Measurements from ENCODE around the gene CPNE5. TPM values are rescaled to one million over a fixed set of nuclear protein-coding genes. Genes with fewer than 3 reads are reported as not detected.

Gene CPNE5
- total and polyA plus RNA-seq, 12 donors: 0.26 to 3.5 (median 1.1) TPM; not detected in 1

DNA sequence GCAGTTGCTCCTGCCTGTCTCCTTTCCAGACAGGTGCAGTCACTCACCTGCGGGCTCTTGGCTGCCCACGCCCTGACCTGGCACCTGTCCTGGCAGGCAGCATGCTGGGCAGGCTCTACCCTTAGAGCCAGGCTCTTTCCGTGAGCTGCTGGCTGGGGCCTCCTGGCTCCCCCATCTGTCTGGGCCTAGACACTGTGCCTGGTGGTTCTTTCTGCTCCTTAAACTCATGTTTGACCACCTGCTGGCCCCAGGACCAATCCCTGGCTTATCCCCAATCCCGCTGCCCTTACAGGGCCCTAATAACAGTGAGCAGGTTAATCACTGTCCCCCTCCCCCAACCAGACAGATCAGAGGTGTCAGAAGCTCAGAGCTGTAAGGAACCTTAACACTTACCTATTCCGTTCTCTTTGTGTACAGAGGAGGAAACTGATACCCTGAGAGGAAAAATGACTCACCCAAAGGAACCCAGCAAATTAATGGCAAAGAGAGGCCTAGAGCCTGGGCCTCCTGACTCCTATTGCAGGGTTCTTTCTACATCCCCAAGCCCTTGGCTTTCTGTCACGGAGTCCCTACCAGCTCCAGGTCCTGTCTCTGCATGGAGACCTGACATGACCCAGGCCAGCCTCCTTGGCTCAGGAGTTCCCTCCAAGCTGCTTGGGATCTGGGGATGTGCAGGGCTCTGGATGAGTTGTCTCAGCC lies 86.9 kb downstream of the CPNE5 start:
- Histone ChIP-seq H3K9me3 (replicated peaks in 1 of 3) (no peaks in the 10 kb centered on the region), H3K4me3 (no peak overlapping the region), H3K36me3 (replicated peaks in 1 of 2) (no peaks in the 10 kb centered on the region), H3K4me1 (replicated peaks in 1 of 2) (peaks cover 0 to 24% of the 10 kb centered on the region in 2 donors), H3K27me3 (no peaks in the 10 kb centered on the region), H3K27ac (no peak overlapping the region)
- TF ChIP-seq, protein P1, sequence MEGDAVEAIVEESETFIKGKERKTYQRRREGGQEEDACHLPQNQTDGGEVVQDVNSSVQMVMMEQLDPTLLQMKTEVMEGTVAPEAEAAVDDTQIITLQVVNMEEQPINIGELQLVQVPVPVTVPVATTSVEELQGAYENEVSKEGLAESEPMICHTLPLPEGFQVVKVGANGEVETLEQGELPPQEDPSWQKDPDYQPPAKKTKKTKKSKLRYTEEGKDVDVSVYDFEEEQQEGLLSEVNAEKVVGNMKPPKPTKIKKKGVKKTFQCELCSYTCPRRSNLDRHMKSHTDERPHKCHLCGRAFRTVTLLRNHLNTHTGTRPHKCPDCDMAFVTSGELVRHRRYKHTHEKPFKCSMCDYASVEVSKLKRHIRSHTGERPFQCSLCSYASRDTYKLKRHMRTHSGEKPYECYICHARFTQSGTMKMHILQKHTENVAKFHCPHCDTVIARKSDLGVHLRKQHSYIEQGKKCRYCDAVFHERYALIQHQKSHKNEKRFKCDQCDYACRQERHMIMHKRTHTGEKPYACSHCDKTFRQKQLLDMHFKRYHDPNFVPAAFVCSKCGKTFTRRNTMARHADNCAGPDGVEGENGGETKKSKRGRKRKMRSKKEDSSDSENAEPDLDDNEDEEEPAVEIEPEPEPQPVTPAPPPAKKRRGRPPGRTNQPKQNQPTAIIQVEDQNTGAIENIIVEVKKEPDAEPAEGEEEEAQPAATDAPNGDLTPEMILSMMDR (IDR thresholded peaks at IDR 0.05): no peak
- no peak for TF ChIP-seq POLR2A (IDR thresholded peaks at IDR 0.05)
- DNase-seq: no peak
- intact Hi-C loops (cut with DNase I): loop anchor here in 1 of 2 donors (10.0 kb wide), 1 partner anchor 138 kb away; no protein-coding TSS in a partner anchor
- 92 to 100% (median 97%) methylated on average over 3 to 6 of the region's 6 CpGs for WGBS, 4 donors

DNA sequence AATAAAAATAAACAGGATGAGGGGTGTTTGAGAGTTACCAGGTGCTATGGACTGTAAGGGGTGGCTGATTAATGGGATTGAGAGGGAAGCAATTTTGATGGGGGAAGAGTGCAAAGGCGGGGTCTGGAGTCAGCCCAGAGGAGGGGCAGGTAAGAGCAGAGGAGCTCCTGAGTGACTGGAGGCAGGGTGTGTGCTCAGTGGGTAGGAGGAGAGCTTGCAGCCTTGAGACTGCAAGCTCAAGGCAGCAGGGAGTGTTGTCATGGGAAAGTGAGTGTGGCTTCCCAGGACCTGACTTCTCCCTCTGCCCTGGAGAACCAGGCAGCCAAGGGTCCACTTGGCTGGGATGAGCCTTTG lies 87.4 kb downstream of the CPNE5 start:
- Histone ChIP-seq H3K27me3 (no peaks in the 10 kb centered on the region), H3K4me3 (no peak overlapping the region), H3K36me3 (replicated peaks in 1 of 2) (no peaks in the 10 kb centered on the region), H3K27ac (no peak overlapping the region), H3K9me3 (replicated peaks in 1 of 3) (no peaks in the 10 kb centered on the region), H3K4me1 (replicated peaks in 1 of 2) (peaks cover 0 to 24% of the 10 kb centered on the region in 2 donors)
- intact Hi-C loops (cut with DNase I): loop anchor here in 1 of 2 donors (10.0 kb wide), 1 partner anchor 137 kb away; no protein-coding TSS in a partner anchor
- no peak for DNase-seq
- TF ChIP-seq, protein P1 (IDR thresholded peaks at IDR 0.05): no peak
- no peak for TF ChIP-seq POLR2A (IDR thresholded peaks at IDR 0.05)
- 44 to 88% (median 55%) methylated on average over 1 of the region's 1 CpG for WGBS, 4 donors

- H3K4me1 ChIP-seq (replicated peaks in 1 of 2): peaks cover 0 to 23% of the 10 kb centered on the region in 2 donors
- intact Hi-C loops (cut with DNase I): loop anchor here in 1 of 2 donors (10.0 kb wide), 1 partner anchor 136 kb away; no protein-coding TSS in a partner anchor
- no peak overlapping the region for H3K4me3 ChIP-seq
- 94 to 98% (median 96%) methylated on average over 3 of the region's 3 CpGs for WGBS, 4 donors
- DNase-seq: no peak
- no peaks in the 10 kb centered on the region for H3K27me3 ChIP-seq
- TF ChIP-seq POLR2A (IDR thresholded peaks at IDR 0.05): no peak
- TF ChIP-seq, protein P1 (IDR thresholded peaks at IDR 0.05): no peak
- H3K36me3 ChIP-seq (replicated peaks in 1 of 2): no peaks in the 10 kb centered on the region
- H3K27ac ChIP-seq: no peak overlapping the region
- H3K9me3 ChIP-seq (replicated peaks in 1 of 3): no peaks in the 10 kb centered on the region
Observed at GRCh38 chr6:36751091-36751490, 88.2 kb downstream of the CPNE5 start.

DNA sequence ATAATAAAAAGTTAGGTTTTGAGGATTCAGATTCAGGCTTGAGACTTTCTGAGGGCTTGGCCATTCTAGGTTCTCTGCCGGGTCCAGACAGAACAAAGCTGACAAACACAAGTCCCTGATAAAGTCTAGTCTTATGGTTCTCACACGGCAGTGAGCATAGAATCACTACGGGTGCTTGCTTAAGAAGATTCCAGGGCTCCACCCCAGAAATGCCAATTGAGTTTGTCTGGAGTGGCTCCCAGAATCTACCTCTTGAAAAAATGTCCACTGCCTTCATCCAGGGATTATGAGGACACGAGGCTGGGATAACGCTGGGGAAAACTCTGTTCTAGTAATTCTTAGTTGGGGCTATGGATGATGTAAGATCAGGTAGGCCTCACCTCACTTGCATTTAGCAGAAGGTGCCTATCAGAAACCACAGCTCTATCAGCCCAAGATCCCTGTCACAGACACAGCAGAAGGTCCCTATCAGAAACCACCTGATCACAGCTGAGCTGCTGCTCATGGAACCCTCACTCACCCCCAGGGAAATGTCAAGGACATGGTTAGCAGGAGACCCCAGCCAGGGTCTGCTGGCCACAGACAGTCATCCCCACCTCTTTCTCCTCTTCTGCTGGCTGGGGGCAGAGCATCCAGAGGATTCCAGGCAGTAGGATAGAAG lies 89.3 kb downstream of the CPNE5 start:
- peaks cover 0 to 13% of the 10 kb centered on the region in 2 donors for H3K4me1 ChIP-seq (replicated peaks in 1 of 2)
- TF ChIP-seq, protein P1 (IDR thresholded peaks at IDR 0.05): no peak
- TF ChIP-seq POLR2A (IDR thresholded peaks at IDR 0.05): no peak
- no peak for DNase-seq
- no peak overlapping the region for H3K27ac ChIP-seq
- H3K27me3 ChIP-seq: no peaks in the 10 kb centered on the region
- no peaks in the 10 kb centered on the region for H3K36me3 ChIP-seq (replicated peaks in 1 of 2)
- intact Hi-C loops (cut with DNase I): loop anchor here in 1 of 2 donors (10.0 kb wide), 1 partner anchor 135 kb away; no protein-coding TSS in a partner anchor
- WGBS, 4 donors: 90 to 97% (median 94%) methylated on average over 5 of the region's 5 CpGs
- no peak overlapping the region for H3K4me3 ChIP-seq
- H3K9me3 ChIP-seq (replicated peaks in 1 of 3): no peaks in the 10 kb centered on the region

Measured in adrenal gland (tissue), 12 donors.